GM19025 (cell line): ENCODE measurements around the gene NCAPG2.
A peak's percentile ranks its signal among the peaks of the same experiment; 100 is the strongest.
"Not testable (repeated sequence)": the region's sequence is repeated elsewhere in the genome, so short reads cannot be mapped to it uniquely, and the experiment has no call there.

ENCODE experiments used
- ATAC-seq: cut with Tn5 transposase; IDR thresholded peaks from one replicate; pipeline ENCODE4 v1.9.1; 2021; ENCODE audit warnings: mild to moderate bottlenecking, low read depth, moderate library complexity; ENCODE audit not compliant: unreplicated experiment

NCAPG2 gene

GRCh38 chr7:158710651-158711102, 6.1 kb upstream of the NCAPG2 start:
- ATAC-seq = no peak

DNA sequence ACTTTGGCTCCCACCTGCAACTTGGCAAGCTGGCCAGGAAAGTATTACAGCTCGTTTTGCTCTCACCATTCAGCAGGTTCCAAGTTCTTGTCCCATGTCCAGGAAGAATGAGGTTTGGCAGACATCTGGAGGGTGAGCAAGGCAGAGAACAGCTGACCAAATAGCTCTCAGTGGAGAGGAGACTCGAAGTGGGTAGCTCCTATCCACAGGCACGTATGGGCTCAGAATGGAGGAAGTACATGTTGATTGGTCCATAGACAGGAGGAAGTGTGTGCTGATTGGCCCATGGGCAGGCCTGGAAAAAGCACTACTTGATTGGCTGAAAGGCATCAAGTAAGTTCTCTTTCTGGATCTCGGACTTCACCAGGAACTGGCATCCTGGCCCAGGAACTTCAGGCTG, 3.0 kb upstream of the NCAPG2 start:
- no peak for ATAC-seq

DNA sequence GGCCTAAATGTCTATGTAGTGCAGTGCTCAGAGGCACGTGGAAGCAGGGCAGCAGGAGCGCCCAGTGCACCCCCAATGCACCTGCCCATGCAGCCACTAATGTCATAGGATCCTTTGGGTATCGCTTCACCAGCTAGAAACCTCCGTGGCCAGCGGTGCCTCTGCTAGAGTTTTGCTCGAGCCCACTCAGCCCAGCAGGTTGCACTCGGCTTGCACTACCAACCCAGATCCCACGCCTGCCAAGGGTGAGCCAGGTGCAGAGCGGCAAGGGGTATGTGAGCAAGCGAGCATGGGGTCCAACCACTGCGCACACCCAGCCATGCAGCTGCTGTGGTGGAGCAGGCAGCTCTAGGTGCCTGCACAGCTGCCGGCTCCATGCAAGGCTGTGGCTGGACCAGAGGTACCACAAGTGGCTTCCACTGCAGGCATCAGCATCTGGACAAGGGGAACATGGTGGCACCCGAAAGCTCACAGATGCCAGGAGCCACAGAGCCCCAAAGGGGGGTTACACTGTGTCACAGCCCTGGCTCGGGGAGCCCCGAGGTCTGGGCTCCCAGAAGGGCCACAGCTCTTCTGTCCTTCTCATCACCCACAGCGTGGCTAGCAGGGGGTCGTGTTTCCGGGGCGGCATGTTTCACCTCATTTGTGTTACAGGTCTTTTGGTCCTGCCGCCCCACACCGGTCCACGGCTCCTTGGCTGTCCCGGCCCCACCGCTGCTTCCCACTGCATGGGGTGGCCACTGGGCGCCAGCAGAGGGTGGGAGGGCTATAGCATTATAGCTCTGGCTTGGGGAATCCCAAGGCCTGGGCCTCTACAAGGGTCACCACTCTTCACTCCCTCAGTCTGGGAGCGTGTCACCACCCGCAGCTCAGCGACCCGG, 2.3 kb upstream of the NCAPG2 start:
- ATAC-seq = no peak

GRCh38 chr7:158706273-158706704, 1.7 kb upstream of the NCAPG2 start:
- no peak for ATAC-seq

DNA sequence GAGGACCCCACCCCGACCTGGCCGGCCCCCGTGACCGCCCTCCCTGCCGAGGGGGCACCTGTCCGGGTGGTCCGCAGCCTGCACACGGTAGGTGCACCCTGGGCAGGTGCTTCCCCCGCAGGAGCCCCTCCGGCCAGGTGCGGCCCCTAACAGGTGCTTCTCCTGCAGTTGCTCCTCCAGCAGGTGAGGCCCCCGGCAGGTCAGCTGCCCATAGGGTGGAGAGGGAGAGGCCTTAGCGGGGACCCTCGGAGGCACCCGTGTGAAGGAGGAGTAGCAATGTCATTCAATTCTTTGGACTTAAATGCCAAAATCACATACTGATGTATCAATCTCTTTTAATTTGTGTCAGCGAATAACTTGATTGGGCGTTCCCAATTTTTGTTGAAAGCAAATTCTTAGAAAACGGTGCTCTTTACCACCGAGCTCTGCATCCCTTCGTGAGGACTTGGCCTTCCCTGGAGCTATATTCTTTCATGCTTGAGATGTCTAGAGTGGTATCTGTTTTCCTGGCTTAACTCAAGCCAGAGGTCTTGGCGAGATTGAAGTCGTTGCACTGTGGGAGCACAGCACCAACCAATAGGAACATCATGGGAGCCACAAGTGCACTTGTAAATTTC, 738 bp upstream of the NCAPG2 start:
- no peak for ATAC-seq

- ATAC-seq = not testable (repeated sequence)
Observed at GRCh38 chr7:158703679-158704523, 703 bp downstream of the NCAPG2 start.

DNA sequence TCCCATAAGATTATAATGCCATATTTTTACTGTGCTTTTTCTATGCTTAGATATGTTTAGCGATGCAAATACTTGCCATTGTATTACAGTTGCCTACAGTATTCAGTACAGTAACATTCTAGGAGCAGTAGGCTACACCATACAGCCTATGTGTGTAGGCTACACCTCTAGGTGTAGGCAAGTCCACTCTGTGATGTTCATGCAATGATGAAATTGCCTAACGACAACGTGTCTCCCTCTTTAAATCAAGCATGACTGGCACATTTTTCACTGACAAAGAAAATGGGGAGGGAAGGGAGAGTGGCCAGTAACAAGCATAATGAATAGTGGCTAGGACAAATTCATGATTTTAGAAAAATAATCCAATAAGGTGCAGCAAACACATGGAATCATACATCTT, 1.7 kb downstream of the NCAPG2 start:
- ATAC-seq = no peak

DNA sequence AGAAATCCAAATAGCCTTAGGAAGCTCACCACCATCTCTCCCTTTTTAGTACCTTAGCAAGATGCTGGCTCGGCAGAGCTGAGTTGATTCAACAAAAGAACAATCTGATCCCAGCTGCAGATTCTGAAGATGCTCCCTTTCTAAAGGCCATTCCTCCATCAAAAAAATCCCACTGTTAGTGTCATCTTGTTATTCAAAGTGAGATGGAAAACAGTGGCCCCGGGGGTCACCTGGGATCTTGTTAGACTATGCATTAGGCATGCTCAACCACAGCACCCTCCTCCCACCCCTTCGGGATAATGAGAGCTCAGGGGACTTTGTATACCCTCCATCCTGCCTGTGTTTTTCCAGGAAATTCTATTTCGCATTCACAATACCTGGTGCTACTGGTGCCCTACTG, 2.4 kb downstream of the NCAPG2 start:
- ATAC-seq = no peak

DNA sequence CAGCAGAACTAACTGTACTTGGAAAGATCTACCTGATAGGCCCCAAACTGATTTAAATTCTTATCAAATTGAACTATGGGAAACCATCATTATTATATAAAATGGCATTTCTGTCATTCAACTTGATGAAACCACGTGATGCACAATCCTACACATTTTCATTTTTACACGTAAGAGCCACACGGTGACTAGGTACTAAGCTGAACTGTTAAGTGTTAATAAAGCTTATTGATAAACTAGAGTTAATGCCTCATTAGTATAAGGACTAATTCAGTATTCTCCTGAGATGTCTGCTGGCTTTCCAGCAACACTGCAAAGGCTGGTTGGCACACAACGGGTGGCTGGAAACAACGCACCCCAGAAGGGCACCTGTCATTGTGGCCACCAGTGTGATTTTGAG, 4.6 kb downstream of the NCAPG2 start:
- ATAC-seq = no peak

DNA sequence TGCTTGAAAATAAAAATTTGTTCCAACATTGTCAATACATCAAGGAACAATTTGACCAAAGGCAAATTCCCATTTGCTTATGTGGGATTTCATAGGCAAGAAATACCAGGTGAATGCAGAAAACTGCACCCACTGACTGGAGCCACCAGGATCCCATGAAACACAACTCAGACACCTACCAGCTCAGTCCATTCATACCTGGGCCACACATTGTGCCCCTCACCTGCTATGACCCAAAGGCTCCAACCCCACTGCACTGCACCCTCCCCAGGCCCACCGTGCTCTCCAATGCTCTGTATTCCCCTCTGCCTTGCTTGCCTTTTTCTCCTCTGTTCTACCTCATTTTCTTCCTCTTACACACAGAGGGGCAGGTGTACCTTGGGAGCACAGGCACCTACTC, 5.3 kb downstream of the NCAPG2 start:
- ATAC-seq = no peak

DNA sequence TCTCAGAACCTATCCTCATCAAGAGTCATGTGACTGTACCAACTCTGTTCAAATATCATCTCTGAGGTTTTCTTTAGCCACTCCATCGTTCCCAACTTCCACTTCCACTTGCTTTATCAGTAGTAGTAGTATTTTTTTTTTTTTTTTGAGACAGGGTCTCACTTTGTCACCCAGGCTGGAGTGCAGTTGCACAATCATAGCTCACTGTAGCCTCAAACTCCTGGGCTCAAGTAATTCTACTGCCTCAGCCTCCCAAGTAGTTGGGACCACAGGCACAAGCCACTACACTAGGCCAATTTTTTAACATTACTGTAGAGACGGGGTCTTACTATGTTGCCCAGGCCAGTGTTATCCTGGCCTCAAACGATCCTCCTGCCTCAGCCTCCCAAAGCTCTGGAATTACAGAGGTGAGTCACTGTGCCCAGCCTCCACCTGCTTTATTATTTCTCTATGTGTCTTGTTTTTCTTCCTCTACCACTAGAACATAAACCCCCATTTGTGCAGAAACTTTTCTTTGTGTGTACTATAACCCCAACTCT, 5.9 kb downstream of the NCAPG2 start:
- no peak for ATAC-seq

DNA sequence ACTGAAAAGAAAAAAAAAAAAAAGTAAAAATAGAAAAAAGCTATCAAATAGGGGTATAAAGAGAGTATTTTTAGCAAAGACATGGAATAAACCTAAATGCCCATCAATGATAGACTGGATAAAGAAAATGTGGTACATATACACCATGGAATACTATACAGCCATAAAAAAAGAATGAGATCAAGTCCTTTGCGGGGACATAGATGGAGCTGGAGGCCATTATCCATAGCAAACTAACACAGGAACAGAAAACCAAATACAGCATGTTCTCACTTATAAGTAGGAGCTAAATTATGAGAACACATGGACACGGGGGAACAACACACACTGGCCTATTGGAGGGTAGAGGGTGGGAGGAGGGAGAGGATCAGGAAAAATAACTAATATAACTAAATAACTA, 7.0 kb downstream of the NCAPG2 start:
- not testable (repeated sequence) for ATAC-seq

GRCh38 chr7:158695726-158696452, 8.7 kb downstream of the NCAPG2 start:
- ATAC-seq = peak; percentile 77

GRCh38 chr7:158695056-158695455, 9.5 kb downstream of the NCAPG2 start:
- no peak for ATAC-seq

DNA sequence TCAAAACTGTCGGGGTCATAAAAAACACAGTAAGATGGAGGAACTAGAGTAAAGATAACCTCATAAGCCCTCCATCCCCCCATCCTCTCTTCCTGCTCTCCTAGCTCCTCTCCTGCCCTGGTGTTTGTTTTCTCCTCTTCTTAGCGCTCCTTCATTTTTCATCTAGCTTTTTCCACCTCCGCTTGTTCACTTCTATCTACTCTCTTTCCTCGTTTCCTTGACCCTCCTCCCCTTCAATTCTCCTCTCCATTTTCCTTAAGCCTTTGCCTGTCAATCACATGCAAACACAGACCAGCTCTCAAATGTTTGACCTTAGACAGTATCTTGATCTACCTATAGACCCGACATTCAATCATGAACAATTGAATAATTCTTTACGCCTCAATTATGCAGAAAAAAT, 10.0 kb downstream of the NCAPG2 start:
- no peak for ATAC-seq

DNA sequence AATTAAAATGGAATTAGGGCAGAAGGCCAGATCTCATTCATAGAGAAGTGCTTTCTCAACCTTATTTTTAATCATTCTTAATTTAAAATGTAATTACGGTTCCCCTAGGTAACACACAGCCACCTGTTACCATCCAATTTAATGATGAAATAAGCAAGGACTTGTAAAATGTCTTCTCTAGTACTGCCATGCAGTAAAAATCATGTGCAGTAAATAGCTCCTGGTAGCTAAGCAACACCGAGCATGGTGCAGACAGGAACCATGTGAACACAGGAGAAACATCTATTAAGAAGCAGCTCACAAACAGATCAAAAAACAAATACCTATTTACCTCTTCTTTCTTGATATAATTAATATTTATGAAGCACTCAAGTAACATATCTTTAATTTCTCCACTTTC, 15.1 kb downstream of the NCAPG2 start:
- no peak for ATAC-seq

DNA sequence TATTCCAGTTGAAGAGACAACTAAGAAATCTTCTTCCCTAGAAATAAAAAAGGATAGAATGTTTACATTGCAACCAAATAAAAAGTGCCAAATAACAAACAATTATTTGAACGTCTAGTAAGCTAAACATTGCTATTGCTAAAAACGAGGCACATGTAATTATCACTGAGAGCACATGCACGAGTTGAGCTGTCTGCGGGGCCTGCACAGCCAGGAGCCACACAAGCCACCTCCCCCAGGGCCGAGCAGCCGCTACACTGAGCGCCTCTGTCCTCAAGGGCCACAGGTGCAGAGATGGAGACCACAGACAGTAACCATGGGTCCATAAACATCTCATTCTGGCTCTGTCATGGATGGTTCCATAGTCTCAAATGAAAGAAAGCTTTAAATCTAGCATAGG, 17.2 kb downstream of the NCAPG2 start:
- ATAC-seq = no peak

GRCh38 chr7:158685693-158686092, 18.9 kb downstream of the NCAPG2 start:
- no peak for ATAC-seq

GRCh38 chr7:158684329-158684728, 20.3 kb downstream of the NCAPG2 start:
- ATAC-seq = no peak

- ATAC-seq = no peak
Observed at GRCh38 chr7:158683541-158683940, 21.1 kb downstream of the NCAPG2 start.
